GM19099 (cell line): ENCODE measurements around the gene KLHL21.

ENCODE experiments used
- POLR2A ChIP-seq: IDR thresholded peaks from 3 replicates; pipeline ENCODE4 v1.6.1; 2011; ENCODE audit warnings: low read depth; ENCODE audit not compliant: insufficient read length; ENCODE audit errors: extremely low read depth

The KLHL21 gene

GRCh38 chr1:6596886-6597776, 5.5 kb downstream of the KLHL21 start:
- no peak for TF ChIP-seq POLR2A

GRCh38 chr1:6596351-6596750, 6.3 kb downstream of the KLHL21 start:
- no peak for TF ChIP-seq POLR2A

- no peak for TF ChIP-seq POLR2A
These were observed 7.5 kb downstream of the KLHL21 start for GRCh38 chr1:6594977-6595740.

GRCh38 chr1:6593810-6594209, 8.9 kb downstream of the KLHL21 start:
- TF ChIP-seq POLR2A, result no peak

GRCh38 chr1:6592865-6593593, 9.6 kb downstream of the KLHL21 start:
- TF ChIP-seq POLR2A, result no peak

DNA sequence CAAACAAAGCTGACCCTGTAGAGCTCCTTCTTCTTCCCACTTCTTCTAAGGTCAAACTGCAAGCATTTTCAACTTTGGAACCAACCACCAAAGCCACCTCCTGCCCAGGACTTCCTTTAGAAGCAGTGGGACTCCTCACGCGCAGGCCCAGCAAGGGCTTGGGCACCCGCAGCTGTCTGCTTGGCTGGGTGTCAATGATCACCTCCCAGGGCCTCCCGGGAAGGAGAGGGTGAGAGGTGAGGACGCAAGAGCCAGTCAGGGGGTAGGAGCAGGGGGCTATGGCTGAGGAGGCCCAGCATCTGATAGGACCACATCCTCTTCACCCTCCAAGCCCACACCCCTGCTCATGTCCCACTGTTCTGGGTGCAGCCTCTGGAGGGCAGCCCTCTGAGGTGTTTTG, 10.2 kb downstream of the KLHL21 start:
- no peak for TF ChIP-seq POLR2A

DNA sequence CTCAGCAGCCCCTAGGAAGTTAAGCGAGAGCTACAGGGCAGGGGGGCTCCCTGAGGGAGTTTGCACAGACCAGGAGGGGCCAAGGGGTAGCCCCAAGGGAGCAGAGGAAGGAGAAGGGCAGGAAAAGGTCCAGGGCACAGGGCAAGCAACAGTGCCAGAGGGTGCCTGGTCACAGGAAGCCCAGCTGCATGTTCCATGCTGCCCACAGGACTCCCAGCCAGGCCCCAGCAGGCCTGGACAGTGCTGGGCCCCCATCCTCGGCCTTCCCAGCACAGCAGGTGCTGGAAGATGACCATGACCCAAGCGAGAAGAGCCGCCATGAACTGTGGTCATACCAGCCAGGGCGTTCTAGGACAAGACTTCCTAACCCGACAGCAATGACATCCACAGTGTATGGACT, 11.0 kb downstream of the KLHL21 start:
- TF ChIP-seq POLR2A, result no peak

DNA sequence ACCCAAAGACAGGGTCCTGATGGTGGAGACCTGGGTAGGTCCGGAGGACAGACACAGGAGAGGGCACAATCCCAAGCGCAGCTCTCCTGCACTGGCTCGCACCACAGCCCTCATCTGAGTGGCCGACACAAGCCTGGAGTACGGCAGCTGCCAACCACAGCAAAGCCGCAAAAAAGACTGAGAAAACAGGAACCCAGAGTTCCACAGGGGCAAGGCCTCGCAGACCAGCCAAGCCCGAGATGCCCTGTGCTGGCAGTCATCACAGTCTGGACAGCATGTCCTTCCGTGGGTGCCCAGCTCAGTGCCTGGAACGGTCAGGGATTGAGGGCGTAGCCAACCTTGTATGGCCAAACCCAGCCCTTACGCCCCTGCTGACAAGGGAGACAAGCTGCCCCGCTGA, 11.4 kb downstream of the KLHL21 start:
- no peak for TF ChIP-seq POLR2A

DNA sequence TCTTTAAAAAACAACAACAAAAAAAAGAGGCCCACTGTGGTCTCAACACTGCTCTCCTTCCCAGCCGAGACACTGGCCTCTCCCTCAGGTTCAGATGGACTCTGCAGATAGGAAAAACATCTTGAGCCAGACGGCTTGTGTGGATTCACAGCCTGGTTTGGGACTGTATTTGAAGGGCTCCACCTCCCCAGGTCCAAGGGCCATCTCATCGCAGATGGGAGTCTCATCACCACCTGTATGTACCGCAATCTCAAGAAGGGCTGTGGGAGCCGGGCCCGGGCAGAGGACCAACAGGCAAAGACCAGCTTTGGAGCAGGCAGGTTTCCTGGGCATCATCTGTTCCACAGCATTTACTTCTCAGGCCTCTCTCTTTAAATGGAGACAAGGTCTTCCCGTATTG, 12.6 kb downstream of the KLHL21 start:
- no peak for TF ChIP-seq POLR2A

DNA sequence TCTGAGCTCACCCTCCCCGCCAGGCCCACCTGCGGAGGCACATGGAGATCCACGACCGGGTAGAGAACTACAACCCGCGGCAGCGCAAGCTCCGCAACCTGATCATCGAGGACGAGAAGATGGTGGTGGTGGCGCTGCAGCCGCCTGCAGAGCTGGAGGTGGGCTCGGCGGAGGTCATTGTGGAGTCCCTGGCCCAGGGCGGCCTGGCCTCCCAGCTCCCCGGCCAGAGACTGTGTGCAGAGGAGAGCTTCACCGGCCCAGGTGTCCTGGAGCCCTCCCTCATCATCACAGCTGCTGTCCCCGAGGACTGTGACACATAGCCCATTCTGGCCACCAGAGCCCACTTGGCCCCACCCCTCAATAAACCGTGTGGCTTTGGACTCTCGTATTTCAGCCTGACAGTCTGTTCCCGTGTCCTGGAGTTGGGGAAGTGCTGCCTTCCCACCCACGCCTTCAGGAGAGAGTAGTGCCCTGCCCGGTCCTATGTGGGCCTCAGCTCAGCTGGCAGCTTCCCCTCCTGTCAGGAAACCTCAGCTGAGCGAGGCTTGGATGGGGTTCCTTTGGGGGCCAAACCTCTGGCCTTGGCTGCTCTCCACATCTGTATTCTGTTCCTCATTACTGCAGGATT, 13.7 kb downstream of the KLHL21 start:
- TF ChIP-seq POLR2A, result no peak

- TF ChIP-seq POLR2A, result no peak
These were observed 14.4 kb downstream of the KLHL21 start for GRCh38 chr1:6588128-6588892.

- TF ChIP-seq POLR2A, result no peak
These were observed 15.2 kb downstream of the KLHL21 start for GRCh38 chr1:6587261-6588005.

DNA sequence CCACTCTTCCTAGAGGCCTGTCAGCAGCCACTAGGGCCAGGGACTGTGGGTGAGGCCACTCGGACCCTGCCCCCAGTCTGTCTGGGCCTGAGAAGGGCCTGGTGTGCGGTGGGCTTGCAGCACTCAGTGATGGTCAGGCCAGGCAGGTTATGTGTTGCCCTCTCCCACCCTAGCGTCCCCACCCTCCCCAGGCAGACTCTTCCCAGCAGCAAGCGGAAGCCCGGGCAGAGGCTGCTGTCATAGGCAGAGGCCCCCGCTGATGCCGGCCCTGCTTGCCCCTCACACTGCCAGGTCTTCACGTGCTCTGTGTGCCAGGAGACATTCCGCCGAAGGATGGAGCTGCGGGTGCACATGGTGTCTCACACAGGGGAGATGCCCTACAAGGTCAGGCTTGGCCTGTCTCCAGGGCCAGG, 16.3 kb downstream of the KLHL21 start:
- no peak for TF ChIP-seq POLR2A
